Stimulated activated CD4-positive, alpha-beta T cell treated with anti-CD3 and anti-CD28 coated beads, Interleukin-2, amount 100 ng/mL, for 4 hours (primary cell): ENCODE measurements around the gene PNMA1.
A peak's percentile ranks its signal among the peaks of the same experiment; 100 is the strongest.

Experiments used
- DNase-seq: peaks from one replicate; pipeline ENCODE4 v3.0.0-alpha.2; 2020; ENCODE audit warnings: low read depth

Gene PNMA1

DNA sequence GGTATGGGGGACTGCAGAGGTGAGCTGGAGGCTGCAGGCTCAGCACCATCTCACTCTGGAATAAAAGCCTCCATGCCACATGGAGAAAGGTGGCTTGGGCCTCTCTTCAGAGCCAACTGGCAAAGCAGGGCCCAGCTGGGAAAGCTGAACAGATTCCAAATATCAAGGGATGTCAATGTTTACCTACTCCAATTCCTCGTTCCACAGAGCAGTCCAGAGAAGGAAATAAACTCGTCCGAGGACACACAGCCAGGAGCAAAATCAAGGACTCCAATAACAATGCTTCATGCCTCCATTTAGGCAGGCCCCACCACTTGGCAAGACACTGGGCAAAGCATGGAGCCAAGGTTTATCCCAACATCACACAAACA, 36.3 kb upstream of the PNMA1 start:
- DNase-seq: no peak

GRCh38 chr14:73749706-73750530, 35.7 kb upstream of the PNMA1 start:
- DNase-seq: no peak

GRCh38 chr14:73748858-73749357, 34.7 kb upstream of the PNMA1 start:
- DNase-seq: no peak

GRCh38 chr14:73747379-73748211, 33.4 kb upstream of the PNMA1 start:
- no peak for DNase-seq

DNA sequence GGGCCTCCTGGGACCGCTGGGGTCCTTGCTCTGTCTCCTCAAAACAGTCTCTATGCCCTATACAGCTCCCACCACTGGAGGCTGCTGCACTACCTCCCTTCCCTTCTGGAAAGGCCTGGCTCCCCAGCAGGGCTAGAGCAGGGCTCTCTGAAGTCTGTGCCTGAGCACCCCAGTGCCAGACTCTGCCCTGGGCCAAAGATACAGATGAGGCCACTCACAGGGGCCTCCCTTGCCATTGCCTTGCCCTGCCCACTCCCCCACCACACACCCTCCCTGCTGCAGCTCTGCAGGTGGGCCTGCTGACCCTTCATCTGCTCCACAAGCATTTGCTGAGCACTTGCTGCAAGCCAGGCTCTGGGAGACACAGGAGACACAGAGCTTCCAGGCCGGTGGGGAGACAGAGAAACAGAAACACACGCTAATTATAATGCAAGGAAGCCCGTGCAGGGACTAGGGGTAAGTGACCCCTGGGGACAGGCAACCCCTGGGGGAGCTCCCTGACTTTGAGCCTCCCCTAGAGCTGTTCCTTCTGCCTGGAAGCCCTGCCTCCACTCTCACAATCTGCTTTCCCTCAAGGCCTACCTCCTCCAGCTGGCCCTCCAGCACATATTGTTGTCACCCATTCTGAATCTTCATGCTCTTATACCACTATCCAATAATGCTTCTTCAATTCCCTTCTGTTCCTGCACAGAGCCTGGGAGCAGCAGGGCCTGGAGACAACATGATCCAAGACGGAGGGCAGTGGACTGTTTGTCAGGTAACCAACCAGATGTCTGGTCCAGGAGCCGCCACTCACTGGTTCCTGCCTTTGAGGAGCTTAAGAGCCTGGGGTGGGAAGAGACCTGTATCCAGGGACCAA, 32.6 kb upstream of the PNMA1 start:
- no peak for DNase-seq

DNA sequence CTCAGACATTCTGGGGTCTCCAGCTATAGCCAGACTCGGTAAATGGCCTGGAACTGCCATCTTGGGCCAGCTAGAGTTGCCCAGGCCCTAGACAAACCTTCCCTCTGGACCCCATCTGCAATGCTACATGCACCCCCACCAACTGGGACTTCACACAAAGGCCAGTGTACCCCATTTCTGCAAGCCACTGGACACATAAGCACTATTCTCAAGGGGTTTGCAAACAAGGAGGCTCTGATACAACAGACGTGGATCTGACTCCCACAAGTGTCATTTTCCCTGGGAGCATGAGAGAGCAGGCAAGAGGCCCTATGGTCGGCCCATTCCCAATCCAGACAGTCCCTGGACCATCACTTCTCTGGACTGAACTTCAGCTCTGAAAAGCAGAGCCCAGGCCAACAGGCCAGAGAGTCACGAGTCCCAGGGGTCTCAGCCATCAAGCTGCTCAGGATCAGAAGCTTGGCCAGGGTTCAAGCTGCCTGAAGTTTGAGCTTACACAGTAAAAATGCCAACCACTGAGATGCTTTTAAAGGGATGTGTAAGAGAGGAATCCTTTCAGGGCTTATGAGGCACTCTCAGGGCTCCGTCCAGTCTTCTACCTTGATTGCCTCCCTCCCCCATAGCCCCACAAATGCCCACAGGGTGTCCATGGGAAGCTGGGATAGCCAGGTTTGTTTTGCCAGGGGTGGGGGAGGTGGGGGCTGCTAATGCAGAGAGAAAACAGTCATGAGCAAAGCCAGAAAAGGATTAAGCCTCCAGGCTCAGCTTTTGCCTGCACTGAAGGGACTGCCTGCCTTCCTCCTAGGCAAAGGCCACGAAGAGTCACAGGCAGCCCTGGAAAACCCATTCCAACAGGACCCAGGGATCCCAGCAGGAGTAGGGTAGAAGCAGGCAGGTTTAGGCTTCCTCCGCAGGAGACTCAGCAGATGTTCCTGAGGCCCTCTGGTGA, 31.7 kb upstream of the PNMA1 start:
- no peak for DNase-seq

DNA sequence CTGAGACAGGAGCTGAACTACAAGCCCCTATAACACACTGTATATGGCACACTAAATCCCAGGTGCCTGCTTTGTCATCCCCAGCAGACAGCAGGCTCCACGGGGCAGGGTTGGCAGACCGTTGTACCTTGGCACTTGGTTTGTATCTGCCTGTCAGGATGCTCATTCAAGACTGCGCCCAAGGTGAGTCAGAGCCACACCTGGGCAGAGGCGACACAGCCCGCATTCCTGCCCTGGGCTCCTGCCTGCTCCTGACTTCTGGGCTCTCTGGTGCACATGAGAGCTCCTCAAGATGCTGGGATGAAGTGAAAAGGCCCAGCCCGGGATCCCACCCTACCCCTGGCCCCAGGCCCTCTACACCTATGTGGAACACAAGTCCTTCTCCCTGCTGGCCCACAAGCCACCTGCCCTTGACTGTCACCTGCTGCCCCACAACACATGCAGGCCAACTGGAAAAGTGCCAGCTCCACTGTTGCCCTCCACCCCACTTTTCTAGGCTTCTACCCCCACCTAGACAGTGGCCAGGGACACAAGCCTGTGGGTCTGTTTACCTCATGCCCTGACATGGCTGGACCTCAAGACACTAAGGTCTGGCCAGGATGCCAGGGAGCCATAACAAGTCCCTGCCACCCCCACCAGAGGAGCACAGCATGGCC, 30.8 kb upstream of the PNMA1 start:
- no peak for DNase-seq

DNA sequence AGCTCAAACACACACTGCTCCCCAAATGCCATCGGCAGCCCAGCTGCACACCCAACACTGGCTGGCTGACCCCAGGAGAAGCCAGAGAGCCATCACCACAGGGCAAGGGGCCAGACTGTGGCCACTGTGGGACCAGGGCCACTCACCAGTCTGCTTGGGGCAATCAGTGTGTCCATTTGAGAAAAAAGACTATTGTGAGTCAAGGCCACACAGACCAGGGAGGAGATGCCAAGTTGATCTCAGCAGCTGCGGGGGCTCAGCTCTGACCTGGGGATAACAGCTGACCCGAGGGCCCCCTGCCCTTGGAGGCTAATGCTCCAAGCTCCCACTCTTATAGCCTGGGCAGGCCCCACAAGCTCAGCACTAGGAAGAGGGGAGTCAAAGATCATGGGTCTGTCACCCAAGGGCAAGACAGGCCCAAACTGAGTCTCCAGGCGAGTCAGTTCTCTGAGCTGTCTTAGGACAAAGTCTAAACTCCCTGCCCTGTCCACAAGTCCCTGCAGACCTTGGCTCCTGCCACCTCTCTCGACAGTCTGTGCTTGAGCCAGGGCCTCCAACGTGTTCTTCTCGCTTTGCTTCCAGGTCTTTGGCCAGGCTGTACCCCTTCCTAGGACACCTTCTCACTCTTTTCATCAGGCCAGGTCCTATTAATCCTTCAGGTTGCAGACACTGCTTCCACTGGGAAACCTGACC, 30.1 kb upstream of the PNMA1 start:
- DNase-seq: no peak

DNA sequence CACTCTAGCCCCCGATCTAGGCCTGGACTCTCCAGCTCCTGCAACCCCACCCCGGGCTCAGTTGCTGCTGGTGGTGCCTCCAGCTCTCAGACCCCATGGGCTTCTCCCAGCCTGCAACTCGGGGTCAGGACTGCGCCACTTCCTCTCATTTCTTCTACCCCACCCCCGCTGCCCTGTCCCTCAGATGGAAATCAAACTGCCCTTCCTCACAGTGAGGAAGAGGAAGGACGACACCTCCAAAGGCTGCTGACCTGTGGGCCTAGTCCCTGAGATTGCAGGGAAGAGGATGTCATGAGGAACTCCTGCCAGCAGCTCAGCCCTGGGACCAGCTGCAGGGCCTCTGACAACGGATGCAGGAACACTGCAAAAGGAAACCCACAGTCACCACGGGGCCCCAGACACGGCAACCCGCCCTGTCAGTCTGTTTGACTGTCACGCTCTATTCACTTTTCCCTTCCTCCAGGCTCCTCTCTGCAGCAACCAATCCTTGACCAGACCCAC, 29.3 kb upstream of the PNMA1 start:
- no peak for DNase-seq

DNA sequence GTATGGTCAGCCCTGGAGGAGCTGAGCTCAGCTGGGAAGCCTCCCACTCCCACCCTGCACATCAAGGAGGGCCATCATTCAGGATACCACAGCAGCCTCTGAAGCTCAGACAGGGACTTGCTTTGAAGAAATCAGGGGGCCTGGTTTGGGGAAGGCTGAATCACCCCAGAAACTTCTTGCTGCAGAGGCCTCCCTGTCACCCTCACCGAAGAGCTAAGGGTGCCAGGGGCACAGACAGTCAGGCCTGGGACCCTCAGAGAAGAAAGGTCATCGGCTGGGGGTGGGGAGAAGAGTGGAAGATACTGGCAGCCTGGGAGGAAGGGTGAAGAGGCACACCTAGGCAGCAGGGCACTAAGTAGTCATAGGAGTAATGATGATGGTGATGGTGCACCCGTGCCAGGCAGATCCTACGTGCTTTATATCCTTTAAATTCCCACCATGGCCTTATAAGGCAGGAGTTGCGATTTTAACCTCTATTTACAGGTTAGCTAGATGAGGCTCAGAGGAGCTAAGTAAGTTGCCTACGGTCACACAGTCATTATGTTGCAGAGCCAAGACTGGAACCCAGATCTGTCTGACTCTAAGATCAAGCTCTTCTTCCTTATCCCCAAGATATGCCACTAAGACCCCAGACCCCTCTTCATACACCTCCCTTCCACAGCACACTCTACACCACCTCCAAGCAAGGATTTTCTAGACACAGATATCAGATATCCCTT, 28.5 kb upstream of the PNMA1 start:
- DNase-seq: no peak

- no peak for DNase-seq
Measured at GRCh38 chr14:73741876-73742519, 27.8 kb upstream of the PNMA1 start.

DNA sequence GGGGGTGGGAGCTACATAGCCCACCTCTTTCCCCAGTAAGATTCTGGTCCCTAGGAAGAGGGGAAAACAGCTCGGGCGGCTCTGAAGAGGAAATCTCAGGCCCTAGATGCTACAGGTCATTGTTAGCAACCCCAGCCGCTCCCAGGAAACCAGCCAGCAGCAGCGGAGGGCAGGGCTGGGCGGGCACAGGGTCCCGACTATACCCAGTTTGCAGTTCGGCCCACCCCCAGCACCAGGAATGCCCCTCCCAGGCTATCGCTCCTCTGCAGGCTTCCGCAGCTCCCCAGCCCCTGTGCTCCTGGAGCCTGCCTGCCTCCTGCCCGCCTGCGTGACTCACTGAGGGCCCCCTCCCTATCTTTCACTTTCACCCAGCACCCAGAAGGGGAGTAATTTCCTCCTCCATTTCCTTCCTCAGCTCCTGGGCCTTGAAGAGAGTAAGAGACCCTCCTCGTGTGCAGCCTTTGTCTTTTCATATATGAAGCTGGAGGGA, 27.2 kb upstream of the PNMA1 start:
- DNase-seq: peak; percentile 63

- no peak for DNase-seq
Measured at GRCh38 chr14:73740618-73741326, 26.6 kb upstream of the PNMA1 start.

DNA sequence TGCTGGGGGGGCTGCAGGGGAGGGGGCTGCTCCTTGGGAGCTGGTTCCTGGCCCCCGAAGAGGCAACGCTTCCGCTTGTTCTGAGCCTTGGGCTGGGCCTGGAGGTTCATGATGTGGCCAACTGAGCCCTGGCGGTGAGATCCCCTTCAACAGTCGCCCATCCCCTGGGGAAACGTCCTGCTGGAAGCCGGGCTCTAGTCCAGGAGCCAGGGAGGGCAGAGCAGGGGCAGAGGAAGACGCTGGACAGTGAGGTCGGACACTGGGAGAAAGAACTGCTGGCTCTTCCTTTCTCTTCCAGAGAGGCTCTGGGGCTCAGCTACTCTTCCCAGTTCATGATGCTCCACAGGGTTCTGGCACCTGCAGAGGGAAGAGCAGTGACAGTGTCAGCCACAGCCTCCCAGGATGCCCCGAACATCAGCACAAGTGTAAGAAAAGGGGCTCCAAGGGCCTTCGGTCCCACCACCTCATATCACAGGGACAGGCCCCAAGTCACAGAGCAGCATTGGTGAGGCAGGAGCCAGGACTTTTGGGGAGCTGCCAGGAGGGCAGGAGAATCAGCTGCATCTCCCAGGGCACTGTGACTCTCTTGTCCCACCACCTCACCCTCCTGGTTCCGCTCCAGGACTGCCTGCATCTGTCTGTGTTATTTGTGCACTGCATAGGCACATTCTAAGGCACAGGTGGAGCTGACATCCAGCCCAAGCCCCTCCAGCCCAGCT, 25.9 kb upstream of the PNMA1 start:
- DNase-seq: no peak

DNA sequence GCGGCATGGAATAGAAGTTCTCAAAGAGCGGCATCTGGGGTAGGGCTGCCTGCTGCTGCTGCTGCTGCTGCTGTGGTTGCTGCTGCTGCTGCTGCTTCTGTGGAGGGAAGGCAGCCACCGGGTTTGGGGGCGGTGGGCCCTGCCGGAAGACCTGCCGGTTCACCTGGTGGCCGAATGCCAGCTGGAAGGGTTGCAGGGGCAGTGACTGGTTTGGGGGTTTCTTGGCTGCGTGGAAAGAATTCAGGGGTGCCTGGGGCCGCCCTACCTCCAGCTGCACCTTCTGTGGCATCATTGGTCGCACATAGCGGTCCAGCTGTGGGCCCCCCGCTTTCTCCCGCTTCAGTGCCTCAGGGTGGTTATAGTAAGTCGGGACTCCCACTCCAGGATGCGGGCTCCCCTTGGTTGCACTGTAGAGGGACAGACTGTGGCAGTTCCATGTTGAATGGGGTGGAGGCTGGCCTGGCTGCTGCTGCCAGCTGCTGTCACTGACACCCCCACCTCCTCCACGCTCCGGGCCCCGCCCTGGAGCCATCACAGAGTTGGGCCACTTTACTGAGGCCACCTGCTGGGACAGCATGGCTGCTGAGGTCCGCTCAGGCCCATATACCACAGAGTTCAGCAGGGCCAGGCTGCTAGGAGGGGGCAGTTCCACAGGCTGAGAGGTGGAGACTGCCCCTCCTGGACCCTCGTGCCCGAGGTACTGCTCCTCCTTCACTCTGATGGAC, 25.2 kb upstream of the PNMA1 start:
- no peak for DNase-seq

- no peak for DNase-seq
Measured at GRCh38 chr14:73738518-73739173, 24.5 kb upstream of the PNMA1 start.
